ENCODE data around the gene TMEM150C.

Gene TMEM150C

GRCh38 chr4:82515705-82516104, 46.1 kb downstream of the TMEM150C start:
- peak overlapping the region; percentile 54 for H3K27ac ChIP-seq
- TF ChIP-seq CTCF (conservative IDR thresholded peaks at IDR 0.05), result no peak

- no peak overlapping the region; the same call in 1 of the 2 replicates for H3K27ac ChIP-seq
- no peak for TF ChIP-seq CTCF (conservative IDR thresholded peaks at IDR 0.05)
Observed at GRCh38 chr4:82513382-82513781, 48.4 kb downstream of the TMEM150C start.

GRCh38 chr4:82510216-82510615, 51.6 kb downstream of the TMEM150C start:
- no peak for TF ChIP-seq CTCF (conservative IDR thresholded peaks at IDR 0.05)
- H3K27ac ChIP-seq, result no peak overlapping the region

- TF ChIP-seq CTCF (conservative IDR thresholded peaks at IDR 0.05), result no peak
- H3K27ac ChIP-seq, result no peak overlapping the region
Observed at GRCh38 chr4:82508806-82509428, 52.9 kb downstream of the TMEM150C start.

- H3K27ac ChIP-seq, result no peak overlapping the region
- no peak for TF ChIP-seq CTCF (conservative IDR thresholded peaks at IDR 0.05)
Observed at GRCh38 chr4:82508011-82508410, 53.8 kb downstream of the TMEM150C start.

GRCh38 chr4:82501154-82501442, 60.7 kb downstream of the TMEM150C start:
- TF ChIP-seq CTCF (conservative IDR thresholded peaks at IDR 0.05), result no peak
- H3K27ac ChIP-seq, result peak overlapping the region; percentile 70

GRCh38 chr4:82500435-82501153, 61.2 kb downstream of the TMEM150C start:
- peak overlapping the region; percentile 70 for H3K27ac ChIP-seq
- no peak for TF ChIP-seq CTCF (conservative IDR thresholded peaks at IDR 0.05)

All from VCaP (cell line).